EH (cell line): Measurements from ENCODE around the gene SLC19A1.
"Not testable (repeated sequence)": the region's sequence is repeated elsewhere in the genome, so short reads cannot be mapped to it uniquely, and the experiment has no call there.

Experiments
- DNase-seq: peaks from one replicate; pipeline ENCODE4 v3.0.0-alpha.2; 2015; ENCODE audit warnings: low read depth

SLC19A1 gene

DNA sequence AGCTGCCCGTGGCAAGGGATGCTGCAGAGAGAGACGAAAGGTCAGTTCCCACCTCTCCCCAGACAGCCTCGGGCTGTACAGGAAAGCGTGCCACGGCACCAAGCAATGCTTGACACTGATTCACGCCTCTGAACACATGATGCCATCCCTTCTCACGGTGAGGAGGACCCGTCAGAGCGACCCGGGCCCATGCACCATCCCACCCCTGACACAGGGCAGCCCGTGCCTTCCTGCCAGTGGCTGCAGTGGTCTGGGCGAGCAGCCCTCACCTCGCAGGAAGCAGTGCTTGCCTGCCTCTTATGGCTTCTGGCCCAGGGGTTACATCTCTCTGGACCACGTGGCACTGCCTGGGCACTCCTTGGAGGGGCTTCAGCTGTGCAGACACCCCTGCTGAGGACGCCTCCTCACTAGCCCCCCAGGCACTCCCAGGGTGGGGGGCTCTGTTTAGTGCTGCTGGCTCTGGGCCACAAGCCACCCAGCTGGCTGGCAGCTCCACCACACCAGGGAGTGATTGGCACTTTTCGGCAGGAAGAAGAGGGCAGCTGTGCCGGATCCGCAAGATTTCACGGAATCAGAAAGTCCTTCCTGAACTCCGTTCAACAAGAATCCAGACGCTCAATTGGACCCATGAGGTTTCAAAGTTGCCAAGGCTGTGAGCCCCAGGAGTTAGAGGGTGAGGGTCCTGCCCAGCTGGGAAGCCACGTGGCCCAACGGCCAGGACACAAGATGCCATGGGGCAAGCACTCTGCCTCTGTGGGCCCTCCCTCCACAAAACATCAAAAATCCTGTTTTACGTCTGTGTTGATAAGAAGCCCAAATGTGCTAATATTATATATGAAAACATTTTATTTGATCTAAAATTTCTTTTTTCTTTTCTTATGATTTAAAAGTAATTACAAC is 34.8 kb upstream of the SLC19A1 start:
- no peak for DNase-seq

DNA sequence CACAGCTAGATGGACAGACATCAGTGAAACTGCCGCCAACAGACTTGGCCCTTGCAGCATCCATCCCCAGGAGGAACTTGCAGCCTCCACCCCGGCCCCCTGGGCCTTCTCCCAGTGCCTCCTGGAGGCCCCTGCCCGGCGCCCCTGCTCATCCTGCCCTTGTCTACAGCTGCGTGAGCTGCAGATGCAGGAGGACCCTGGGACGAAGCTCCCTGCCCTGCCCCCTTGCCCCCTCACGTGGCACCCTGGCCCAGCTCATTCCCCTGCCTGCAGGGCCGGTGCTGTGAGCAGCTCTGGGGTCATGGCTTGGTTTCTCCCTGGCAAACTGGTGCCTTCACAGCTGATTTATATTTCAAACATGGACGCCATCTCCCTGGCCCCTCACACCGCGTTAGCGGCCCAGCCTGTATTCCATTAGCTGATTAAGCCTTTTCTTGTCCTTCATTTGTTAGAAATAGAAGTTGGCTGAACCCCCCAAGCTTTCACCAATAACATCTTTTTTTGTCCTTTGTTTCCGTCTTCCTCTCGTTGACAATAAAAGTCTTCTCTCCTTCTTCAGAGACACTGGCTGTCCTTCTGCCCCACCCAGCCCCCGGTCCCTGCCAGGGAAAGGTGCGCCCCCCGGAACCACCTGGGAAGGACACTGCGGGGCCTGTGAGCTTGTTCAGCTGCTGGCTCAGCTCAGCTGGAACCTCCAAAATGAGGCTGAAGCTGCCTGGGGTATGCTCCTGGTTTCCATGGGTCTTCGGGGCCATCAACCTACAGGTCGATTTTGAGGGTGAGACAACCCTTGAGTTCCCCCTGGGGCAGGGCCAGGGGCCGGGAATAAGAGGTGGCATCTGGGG is 34.0 kb upstream of the SLC19A1 start:
- DNase-seq, result no peak

GRCh38 chr21:45575304-45575992 is 33.2 kb upstream of the SLC19A1 start:
- no peak for DNase-seq

DNA sequence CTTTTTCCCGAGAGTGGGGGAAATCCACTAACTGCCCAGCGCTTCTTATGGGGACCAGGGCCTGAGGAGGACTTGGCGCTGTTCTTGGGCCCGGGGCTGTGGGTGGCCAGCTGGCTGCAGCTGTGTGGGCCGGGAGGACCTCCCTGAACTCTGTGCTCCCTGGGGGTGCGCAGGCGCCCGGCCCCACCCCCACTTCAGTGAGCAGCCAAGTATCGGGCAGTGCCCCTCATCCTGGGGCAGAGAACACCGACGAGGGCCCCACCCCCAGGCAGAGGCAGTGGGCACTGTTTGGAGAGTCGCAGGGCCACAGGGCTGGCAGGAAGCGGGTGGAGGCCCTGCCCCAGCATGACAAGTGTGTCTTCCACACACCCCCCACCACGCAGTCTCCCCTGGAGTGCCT is 32.5 kb upstream of the SLC19A1 start:
- no peak for DNase-seq

GRCh38 chr21:45574081-45574501 is 31.9 kb upstream of the SLC19A1 start:
- DNase-seq, result no peak

- no peak for DNase-seq
Observed at GRCh38 chr21:45573452-45574035, 31.3 kb upstream of the SLC19A1 start.

- DNase-seq, result no peak
Observed at GRCh38 chr21:45572783-45573451, 30.7 kb upstream of the SLC19A1 start.

DNA sequence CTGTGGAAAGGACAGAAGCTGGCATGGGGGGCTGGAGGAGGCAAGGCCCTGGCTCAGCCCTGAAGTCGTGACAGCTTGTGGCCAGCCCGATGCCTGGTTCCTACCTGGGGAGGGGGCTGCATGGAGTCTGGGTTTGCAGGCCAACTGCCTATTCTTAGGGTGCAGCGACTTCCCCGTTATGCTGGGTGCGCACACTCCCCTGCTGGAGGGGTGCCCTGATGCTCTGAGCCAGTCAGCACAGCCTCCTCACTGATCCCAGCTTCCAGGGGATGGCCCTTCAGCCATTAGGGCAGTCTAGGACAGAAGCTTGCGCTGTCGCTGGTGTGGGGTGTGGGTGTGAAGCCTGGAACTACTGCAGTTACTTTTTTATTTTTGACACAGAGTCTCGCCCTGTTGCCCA is 30.0 kb upstream of the SLC19A1 start:
- DNase-seq, result no peak

DNA sequence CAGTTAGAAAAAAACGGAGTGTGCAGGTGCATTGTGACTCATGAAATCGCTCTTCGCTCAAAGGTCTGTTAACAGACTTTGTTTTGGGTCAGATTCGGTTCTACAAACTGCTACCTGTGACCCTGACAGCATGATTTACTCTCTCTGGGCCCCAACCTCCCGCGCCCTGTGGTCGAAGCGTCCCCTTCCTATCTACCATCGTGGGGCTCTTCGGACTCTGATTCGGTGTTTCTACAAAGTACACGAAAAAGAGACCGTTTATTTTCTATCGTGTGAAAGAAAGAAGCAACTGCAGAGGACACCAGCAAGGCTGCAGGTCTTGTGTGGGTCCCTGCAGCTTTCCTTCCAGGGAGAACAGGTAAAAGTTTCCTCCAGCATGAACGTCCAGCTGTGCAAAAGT is 29.4 kb upstream of the SLC19A1 start:
- DNase-seq, result no peak

GRCh38 chr21:45570826-45571601 is 28.8 kb upstream of the SLC19A1 start:
- peak; percentile 88 for DNase-seq

- DNase-seq, result no peak
Observed at GRCh38 chr21:45570071-45570470, 27.8 kb upstream of the SLC19A1 start.

DNA sequence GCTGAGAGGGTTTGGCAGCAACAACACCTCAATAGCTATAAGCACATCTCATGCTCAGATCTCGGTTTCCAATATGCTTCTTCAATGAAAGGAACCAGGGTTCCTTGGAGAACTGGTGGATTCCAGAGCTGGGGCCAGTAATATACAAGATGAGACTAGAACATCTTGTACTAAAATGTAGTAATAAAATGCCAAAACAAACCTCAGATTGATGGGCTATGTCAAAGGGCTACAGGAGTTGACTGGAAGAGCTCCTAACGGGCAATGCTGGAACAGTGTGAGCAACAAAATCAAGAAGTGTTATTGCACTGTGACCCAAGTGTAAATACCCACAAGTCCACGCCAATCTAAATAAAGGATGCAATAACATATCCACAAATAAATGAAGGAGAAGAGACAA is 26.1 kb upstream of the SLC19A1 start:
- DNase-seq, result no peak

GRCh38 chr21:45564137-45564536 is 21.9 kb upstream of the SLC19A1 start:
- not testable (repeated sequence) for DNase-seq

- DNase-seq, result peak; percentile 70
Observed at GRCh38 chr21:45562965-45563364, 20.7 kb upstream of the SLC19A1 start.

- peak; percentile 19 for DNase-seq
Observed at GRCh38 chr21:45562402-45562801, 20.2 kb upstream of the SLC19A1 start.

DNA sequence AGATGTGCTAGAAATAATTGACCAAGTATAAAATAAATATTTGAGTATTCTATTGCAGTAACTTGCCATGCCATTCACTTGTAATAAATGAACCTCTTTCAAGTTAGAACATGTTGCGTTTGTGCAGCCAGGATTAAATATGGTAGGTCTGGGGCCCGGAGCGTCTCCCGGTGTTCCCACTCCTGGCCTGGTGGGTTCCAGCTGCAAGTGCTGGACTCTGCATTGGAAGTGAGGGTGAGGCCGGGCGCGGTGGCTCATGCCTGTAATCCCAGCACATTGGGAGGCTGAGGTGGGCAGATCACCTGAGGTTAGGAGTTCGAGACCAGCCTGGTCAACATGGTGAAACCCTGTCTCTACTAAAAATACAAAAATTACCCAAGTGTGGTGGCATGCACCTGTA is 19.0 kb upstream of the SLC19A1 start:
- DNase-seq, result not testable (repeated sequence)

- no peak for DNase-seq
Observed at GRCh38 chr21:45560106-45561021, 18.1 kb upstream of the SLC19A1 start.

GRCh38 chr21:45559216-45560105 is 17.2 kb upstream of the SLC19A1 start:
- DNase-seq, result no peak
